H1 (cell line): ENCODE results near the gene MCM8. TPM values are rescaled to one million over a fixed set of nuclear protein-coding genes. Genes with fewer than 3 reads are reported as not detected.

ENCODE experiments used
- CTCF ChIA-PET: fragments of 300-600 bp; sonication (Branson Sonifier 250); formaldehyde crosslinking; loops from one replicate; lab custom pipeline; 2021; ENCODE audit not compliant: partially characterized antibody; lab: Charles Lee
- POLR2A ChIA-PET: fragments of 300-600 bp; sonication (Branson Sonifier 250); formaldehyde crosslinking; loops from one replicate; lab custom pipeline; 2021; ENCODE audit warnings: inconsistent platforms; ENCODE audit not compliant: partially characterized antibody; lab: Charles Lee
- DNase-seq, 2 experiments: peaks; one replicate each; pipeline versions ENCODE4 v3.0.0 to v3.0.0-alpha.2; 2010 to 2022; ENCODE audit warnings: low spot score in 2 of 2, low read depth in 1 of 2, mixed read lengths in 1 of 2
- FAIRE-seq: peaks from 2 replicates; lab custom pipeline; 2011; peaks lifted over from hg19 to GRCh38; lab: Jason Lieb, UNC
- H2AFZ ChIP-seq: 2 replicates; pipeline ENCODE4 v1.8.1; 2012; ENCODE audit warnings: low read length, inconsistent platforms
- H2AK5ac ChIP-seq: 2 replicates; pipeline ENCODE4 v1.6.1; 2013; ENCODE audit warnings: low read depth, low read length
- H2BK120ac ChIP-seq: replicated peaks from 2 replicates; pipeline ENCODE3; 2013; ENCODE audit warnings: low read depth, low read length, inconsistent platforms
- H2BK12ac ChIP-seq: 2 replicates; pipeline ENCODE4 v1.6.1; 2013; ENCODE audit warnings: low read depth, low read length
- H2BK15ac ChIP-seq: 2 replicates; pipeline ENCODE4 v1.6.1; 2013; ENCODE audit warnings: low read length
- H2BK20ac ChIP-seq: 2 replicates; pipeline ENCODE4 v1.6.1; 2013; ENCODE audit warnings: low read length
- H2BK5ac ChIP-seq: 2 replicates; pipeline ENCODE4 v1.6.1; 2013; ENCODE audit warnings: low read depth, low read length
- H3K14ac ChIP-seq: 2 replicates; pipeline ENCODE4 v1.6.1; 2013; ENCODE audit warnings: inconsistent platforms; ENCODE audit not compliant: insufficient read length
- H3K18ac ChIP-seq: 2 replicates; pipeline ENCODE4 v1.6.1; 2013; ENCODE audit warnings: low read length; ENCODE audit errors: extremely low read depth
- H3K23ac ChIP-seq: 2 replicates; pipeline ENCODE4 v1.6.1; 2013; ENCODE audit warnings: inconsistent platforms; ENCODE audit not compliant: insufficient read length
- H3K23me2 ChIP-seq: 2 replicates; pipeline ENCODE4 v1.6.1; 2013; ENCODE audit warnings: low read depth, low read length
- H3K27ac ChIP-seq: 2 replicates; pipeline ENCODE4 v1.6.1; 2011; ENCODE audit warnings: low read depth, low read length, inconsistent platforms
- H3K27me3 ChIP-seq, 4 experiments: replicated peaks in 1 of 4; 1 replicate in 1 of 4; 2 replicates in 3 of 4; pipeline versions ENCODE4 v1.6.1 to v1.8.1; 2011 to 2013; ENCODE audit warnings: low read length in 3 of 4, mild to moderate bottlenecking in 3 of 4, inconsistent platforms in 2 of 4, mixed read lengths in 2 of 4, moderate library complexity in 1 of 4; ENCODE audit not compliant: control insufficient read depth in 3 of 4, insufficient read depth in 3 of 4; ENCODE audit errors: extremely low read depth in 1 of 4
- H3K36me3 ChIP-seq, 4 experiments: 2 replicates each; pipeline versions ENCODE4 v1.6.1 to v1.8.1; 2011 to 2013; ENCODE audit warnings: mild to moderate bottlenecking in 4 of 4, low read length in 3 of 4, moderate library complexity in 2 of 4, control low read depth in 1 of 4, inconsistent platforms in 1 of 4; ENCODE audit not compliant: insufficient read depth in 4 of 4, control insufficient read depth in 2 of 4
- H3K4ac ChIP-seq: replicated peaks from 2 replicates; pipeline ENCODE3; 2013; ENCODE audit warnings: low read length, low read depth, mixed read lengths, inconsistent platforms; ENCODE audit not compliant: insufficient read length
- H3K4me1 ChIP-seq, 4 experiments: replicated peaks in 1 of 4; 1 replicate in 1 of 4; 2 replicates in 3 of 4; pipeline versions ENCODE4 v1.6.1 to v1.8.1; 2011 to 2013; ENCODE audit warnings: low read length in 3 of 4, inconsistent platforms in 2 of 4, mixed read lengths in 1 of 4; ENCODE audit not compliant: insufficient read depth in 4 of 4, control insufficient read depth in 3 of 4
- H3K4me2 ChIP-seq, 2 experiments: 2 replicates each; pipeline versions ENCODE4 v1.6.1 to v1.8.1; 2011 to 2013; ENCODE audit warnings: low read depth in 2 of 2, low read length in 2 of 2, control low read depth in 1 of 2, inconsistent platforms in 1 of 2, mild to moderate bottlenecking in 1 of 2; ENCODE audit not compliant: insufficient read depth in 1 of 2
- H3K4me3 ChIP-seq, 4 experiments: fragments of 200-600, 300-600 bp in 1 of 4; sonication (generic), shearing (Covaris generic), sonication (Bioruptor Twin) in 1 of 4; 2 replicates each; pipeline versions ENCODE4 v1.5.1 to v1.8.1; 2011 to 2016; ENCODE audit warnings: low read length in 4 of 4, low read depth in 3 of 4, control low read depth in 2 of 4, inconsistent platforms in 2 of 4, mild to moderate bottlenecking in 2 of 4, mixed read lengths in 1 of 4, moderate library complexity in 1 of 4; ENCODE audit not compliant: insufficient read depth in 2 of 4; ENCODE audit errors: extremely low read depth in 1 of 4
- H3K56ac ChIP-seq: replicated peaks from 2 replicates; pipeline ENCODE3; 2013; ENCODE audit warnings: low read depth, mild to moderate bottlenecking, mixed read lengths, low read length, inconsistent platforms; ENCODE audit not compliant: insufficient read length
- H3K79me1 ChIP-seq: 2 replicates; pipeline ENCODE4 v1.6.1; 2013; ENCODE audit warnings: low read depth, low read length, control low read depth
- H3K79me2 ChIP-seq, 2 experiments: 2 replicates each; pipeline versions ENCODE4 v1.6.1 to v1.8.1; 2012 to 2013; ENCODE audit warnings: low read length in 2 of 2, mild to moderate bottlenecking in 2 of 2, inconsistent platforms in 1 of 2; ENCODE audit not compliant: insufficient read depth in 2 of 2, control insufficient read depth in 1 of 2
- H3K9ac ChIP-seq, 4 experiments: replicated peaks in 1 of 4; 1 replicate in 1 of 4; 2 replicates in 3 of 4; pipeline versions ENCODE4 v1.6.1 to v1.8.1; 2011 to 2013; ENCODE audit warnings: low read depth in 3 of 4, low read length in 3 of 4, control low read depth in 2 of 4, mild to moderate bottlenecking in 2 of 4, moderate library complexity in 2 of 4, inconsistent platforms in 1 of 4; ENCODE audit errors: extremely low read depth in 1 of 4
- H3K9me3 ChIP-seq, 2 experiments: 2 replicates each; pipeline versions ENCODE4 v1.6.1 to v1.8.1; 2012 to 2013; ENCODE audit warnings: mild to moderate bottlenecking in 2 of 2, moderate library complexity in 2 of 2, control low read depth in 1 of 2, inconsistent platforms in 1 of 2, low read depth in 1 of 2, low read length in 1 of 2, mixed read lengths in 1 of 2; ENCODE audit not compliant: insufficient read depth in 2 of 2
- H4K20me1 ChIP-seq, 2 experiments: replicated peaks in 1 of 2; 2 replicates each; pipeline versions ENCODE3 to v1.8.1; 2011 to 2013; ENCODE audit warnings: inconsistent platforms in 2 of 2, low read length in 2 of 2, mild to moderate bottlenecking in 1 of 2; ENCODE audit not compliant: insufficient read depth in 2 of 2, control insufficient read depth in 1 of 2
- H4K5ac ChIP-seq: 2 replicates; pipeline ENCODE4 v1.6.1; 2013; ENCODE audit warnings: low read length, low read depth, mixed read lengths, inconsistent platforms; ENCODE audit not compliant: insufficient read length
- H4K8ac ChIP-seq: 2 replicates; pipeline ENCODE4 v1.8.0; 2013; ENCODE audit warnings: mild to moderate bottlenecking, moderate library complexity, low read length, inconsistent platforms; ENCODE audit not compliant: insufficient read depth; ENCODE audit errors: extremely low read depth
- H4K91ac ChIP-seq: replicated peaks from 2 replicates; pipeline ENCODE3; 2013; ENCODE audit warnings: low read length, mixed read lengths, inconsistent platforms; ENCODE audit not compliant: insufficient read length
- ATF2 ChIP-seq: IDR thresholded peaks from 2 replicates; pipeline ENCODE4 v1.6.1; 2012; ENCODE audit warnings: low read length, inconsistent platforms
- EP300 ChIP-seq, 2 experiments: IDR thresholded peaks; 1 replicate in 1 of 2; 2 replicates in 1 of 2; pipeline ENCODE4 v1.6.1; 2011 to 2012; ENCODE audit warnings: low read depth in 2 of 2, low read length in 2 of 2, mild to moderate bottlenecking in 2 of 2, borderline replicate concordance in 1 of 2, inconsistent platforms in 1 of 2, moderate library complexity in 1 of 2
- KDM1A ChIP-seq: fragments of 200-600, 300-600 bp; sonication (generic); IDR thresholded peaks from 2 replicates; pipeline ENCODE4 v1.7.1; 2016; ENCODE audit warnings: mild to moderate bottlenecking, low read length, borderline replicate concordance
- MAX ChIP-seq: IDR thresholded peaks from 2 replicates; pipeline ENCODE4 v1.6.1; 2012; ENCODE audit warnings: inconsistent platforms
- NRF1 ChIP-seq: IDR thresholded peaks from 2 replicates; pipeline ENCODE4 v1.6.1; 2011; ENCODE audit warnings: mild to moderate bottlenecking, low read depth, low read length, improper control_type of control experiment
- PHF8 ChIP-seq: fragments of 200-600 bp; sonication (generic); conservative IDR thresholded peaks from 2 replicates; pipeline ENCODE4 v1.7.1; 2012; ENCODE audit warnings: low read depth, mild to moderate bottlenecking, inconsistent platforms, low read length, moderate library complexity
- POLR2A ChIP-seq, 2 experiments: IDR thresholded peaks; 1 replicate in 1 of 2; 2 replicates in 1 of 2; pipeline ENCODE4 v1.6.1; 2011; ENCODE audit warnings: low read depth in 2 of 2, low read length in 2 of 2, mild to moderate bottlenecking in 2 of 2; ENCODE audit errors: control extremely low read depth in 1 of 2
- TAF7 ChIP-seq: optimal IDR thresholded peaks from 2 replicates; pipeline ENCODE3; 2011; ENCODE audit warnings: low read depth, mild to moderate bottlenecking, inconsistent platforms, low read length, moderate library complexity, borderline replicate concordance
- TCF12 ChIP-seq: IDR thresholded peaks from 2 replicates; pipeline ENCODE4 v1.6.1; 2011; ENCODE audit warnings: low read depth, mild to moderate bottlenecking, low read length
- YY1 ChIP-seq: IDR thresholded peaks from 2 replicates; pipeline ENCODE4 v1.6.1; 2011; ENCODE audit warnings: low read depth, mild to moderate bottlenecking, low read length
- WGBS, 2 experiments: shearing (Covaris generic) in 1 of 2; methylation state at CpG; one replicate each; pipeline versions ENCODE4 v1.1.6 to v1.1.7; 2013 to 2015; ENCODE audit warnings: low lambda C conversion rate in 2 of 2, mixed read lengths in 2 of 2, inconsistent platforms in 1 of 2, low coverage in 1 of 2, missing lambda C conversion rate in 1 of 2; ENCODE audit not compliant: insufficient replicate concordance in 2 of 2, insufficient coverage in 1 of 2, insufficient read length in 1 of 2; ENCODE audit errors: extremely low coverage in 1 of 2, missing lambda C conversion rate in 1 of 2; 5-methylcytosine and 5-hydroxymethylcytosine counted together
- polyA plus RNA-seq, 7 experiments: library from polyadenylated mRNA; depleted of rRNA in 3 of 7; stranded (reverse) in 5 of 7; unstranded in 2 of 7; fragments of >200 nt in 5 of 7; fragments of 200-250 nt in 2 of 7; gene quantifications; 1 replicate in 5 of 7; 2 replicates in 1 of 7; 4 replicates in 1 of 7; pipeline versions ENCODE4 v1.2.1 to v1.2.3, GENCODE V29; 2011 to 2013; ENCODE audit warnings: missing spikeins in 2 of 7, mixed read lengths in 2 of 7
- total RNA-seq: library from RNA; stranded (reverse); fragmentation: NEBNext Ultra II Directional; extraction: Animal tissue kit (Norgen Biotek cat#: 25700); gene quantifications from 2 replicates; pipeline ENCODE4 v1.2.1, GENCODE V29; 2021

The MCM8 gene
- total and polyA plus RNA-seq, 2 of the 8 experiments (the other 6 are each of a cell fraction or from before 2014, with no cell fraction given) = 7.1 to 31.9 TPM

DNA sequence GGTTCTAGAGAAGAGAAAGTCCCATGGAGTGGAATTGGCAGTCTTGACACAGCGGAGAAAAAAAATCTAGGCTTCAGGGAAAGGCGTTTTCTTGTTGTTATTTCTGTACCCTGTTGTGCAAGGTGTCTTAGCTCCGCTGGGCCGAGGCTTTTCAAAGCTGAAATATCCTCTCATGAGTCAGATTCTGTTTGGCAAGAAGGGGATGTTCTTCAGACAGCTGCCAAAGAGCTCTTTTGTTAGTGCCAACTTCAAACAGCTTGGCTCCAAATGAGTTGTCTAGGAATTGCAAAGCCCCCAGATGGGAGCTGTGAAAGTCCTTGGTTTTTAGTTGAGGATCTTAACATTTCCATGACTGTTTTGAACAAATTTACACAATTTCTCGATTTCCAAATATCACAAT, 57.8 kb downstream of the MCM8 start:
- H3K79me2 ChIP-seq = peaks cover 11 to 26% of the 10 kb centered on the region in 2 experiments
- no peak overlapping the region for H3K23ac ChIP-seq
- H4K5ac ChIP-seq = no peak overlapping the region
- H3K9me3 ChIP-seq = no peaks in the 10 kb centered on the region
- H2BK15ac ChIP-seq = no peak overlapping the region
- H3K4me3 ChIP-seq = no peak overlapping the region
- H2BK12ac ChIP-seq = no peak overlapping the region
- no peak overlapping the region for H3K9ac ChIP-seq
- no peak overlapping the region for H2AK5ac ChIP-seq
- no peak overlapping the region for H3K27ac ChIP-seq
- peaks cover 4% of the 10 kb centered on the region for H3K79me1 ChIP-seq
- no peak overlapping the region for H3K4me2 ChIP-seq
- TF ChIP-seq ATF2 (no peak), TCF12 (no peak), POLR2A (IDR thresholded peaks at IDR 0.05; ENCODE audit: control extremely low read depth in 1 of 2, low read depth in 2 of 2, low read length in 2 of 2) (no peak), TAF7 (no peak), MAX (no peak), NRF1 (no peak), YY1 (no peak), PHF8 (no peak), EP300 (IDR thresholded peaks at IDR 0.05; ENCODE audit: borderline replicate concordance in 1 of 2, low read depth in 2 of 2, low read length in 2 of 2) (no peak), KDM1A (no peak)
- no peak overlapping the region for H3K56ac ChIP-seq
- H2AFZ ChIP-seq = no peak overlapping the region
- DNase-seq (no peak), FAIRE-seq (no peak)
- no peak overlapping the region for H3K18ac ChIP-seq
- H4K91ac ChIP-seq = no peak overlapping the region
- no peak overlapping the region for H3K14ac ChIP-seq
- POLR2A ChIA-PET = interaction anchor here (1.1 kb wide), 1 partner anchor 70 kb away, joined by 4 read pairs; no protein-coding TSS in a partner anchor
- H3K4me1 ChIP-seq = peaks cover 0 to 6% (median 3%) of the 10 kb centered on the region in 4 experiments; a peak in 5 of 7 replicates
- H3K27me3 ChIP-seq = no peaks in the 10 kb centered on the region
- peaks cover 7 to 29% (median 15%) of the 10 kb centered on the region in 4 experiments; a peak in 6 of 8 replicates for H3K36me3 ChIP-seq
- H3K4ac ChIP-seq = no peak overlapping the region
- peaks cover 3% of the 10 kb centered on the region; the same call in 1 of the 2 replicates for H3K23me2 ChIP-seq
- peaks cover 2% of the 10 kb centered on the region in 2 experiments for H4K20me1 ChIP-seq
- H4K8ac ChIP-seq = no peak overlapping the region
- WGBS, 2 experiments = 87 to 100% methylated on average over 1 to 5 of the region's 5 CpGs
- H2BK20ac ChIP-seq = no peak overlapping the region
- H2BK120ac ChIP-seq = no peak overlapping the region
- no peak overlapping the region for H2BK5ac ChIP-seq
- CTCF ChIA-PET = interaction anchor here (1.0 to 1.7 kb wide), 2 partner anchors 12 to 43 kb away, joined by 3 read pairs; no protein-coding TSS in a partner anchor
